Esophagus muscularis mucosa (tissue), 4 donors: ENCODE data around the gene STT3B.

Experiments
- EP300 ChIP-seq: sonication (generic); formaldehyde crosslinking; IDR thresholded peaks from one replicate; pipeline ENCODE4 v1.6.1; 2017; ENCODE audit warnings: antibody characterized with exemption
- POLR2A ChIP-seq: fragments of 450-650 bp; IDR thresholded peaks from one replicate; pipeline ENCODE4 v1.6.1; 2017; ENCODE audit warnings: antibody characterized with exemption, moderate library complexity, mild to moderate bottlenecking, low read depth
- TF ChIP-seq, protein P1 (sequence below), 3 experiments: fragments of 200-600 bp in 2 of 3; fragments of 450-650 bp in 1 of 3; sonication (generic) in 2 of 3; IDR thresholded peaks; one replicate each; pipeline ENCODE4 v1.5.1; 2017 to 2019; ENCODE audit warnings: antibody characterized with exemption in 3 of 3, mild to moderate bottlenecking in 2 of 3, moderate library complexity in 1 of 3

DNA sequence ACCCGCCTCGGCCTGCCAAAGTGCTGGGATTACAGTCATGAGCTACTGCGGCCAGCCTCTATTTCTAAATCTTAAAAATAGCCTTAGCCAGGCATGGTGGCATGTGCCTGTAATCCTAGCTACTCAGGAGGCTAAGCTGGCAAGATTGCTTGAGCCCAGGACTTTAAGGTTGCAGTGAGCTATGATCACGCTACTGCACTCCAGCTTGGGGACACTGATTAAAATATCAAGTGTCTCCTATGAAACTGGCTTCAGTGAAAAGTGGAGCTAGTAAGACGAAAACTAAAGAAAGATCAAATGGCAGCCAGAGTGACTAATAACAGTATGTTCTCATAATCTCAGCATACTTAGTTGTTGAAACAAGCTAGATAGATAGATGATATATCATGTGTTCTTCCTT lies 112.5 kb downstream of the STT3B start:
- TF ChIP-seq, protein P1, sequence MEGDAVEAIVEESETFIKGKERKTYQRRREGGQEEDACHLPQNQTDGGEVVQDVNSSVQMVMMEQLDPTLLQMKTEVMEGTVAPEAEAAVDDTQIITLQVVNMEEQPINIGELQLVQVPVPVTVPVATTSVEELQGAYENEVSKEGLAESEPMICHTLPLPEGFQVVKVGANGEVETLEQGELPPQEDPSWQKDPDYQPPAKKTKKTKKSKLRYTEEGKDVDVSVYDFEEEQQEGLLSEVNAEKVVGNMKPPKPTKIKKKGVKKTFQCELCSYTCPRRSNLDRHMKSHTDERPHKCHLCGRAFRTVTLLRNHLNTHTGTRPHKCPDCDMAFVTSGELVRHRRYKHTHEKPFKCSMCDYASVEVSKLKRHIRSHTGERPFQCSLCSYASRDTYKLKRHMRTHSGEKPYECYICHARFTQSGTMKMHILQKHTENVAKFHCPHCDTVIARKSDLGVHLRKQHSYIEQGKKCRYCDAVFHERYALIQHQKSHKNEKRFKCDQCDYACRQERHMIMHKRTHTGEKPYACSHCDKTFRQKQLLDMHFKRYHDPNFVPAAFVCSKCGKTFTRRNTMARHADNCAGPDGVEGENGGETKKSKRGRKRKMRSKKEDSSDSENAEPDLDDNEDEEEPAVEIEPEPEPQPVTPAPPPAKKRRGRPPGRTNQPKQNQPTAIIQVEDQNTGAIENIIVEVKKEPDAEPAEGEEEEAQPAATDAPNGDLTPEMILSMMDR (IDR thresholded peaks at IDR 0.05) = no peak
- TF ChIP-seq EP300 (no peak), POLR2A (no peak)
